ENCODE measurements around the gene DNPEP. TPM values are rescaled to one million over a fixed set of nuclear protein-coding genes. Genes with fewer than 3 reads are reported as not detected.

DNPEP gene
- total and polyA plus RNA-seq, 2 of the 8 experiments (the other 6 are each of a cell fraction or from before 2014, with no cell fraction given) = 59.8 to 109 TPM

- TF ChIP-seq CHD7 (IDR thresholded peaks at IDR 0.05; ENCODE audit: insufficient replicate concordance, low read length) (no peak), NRF1 (IDR thresholded peaks at IDR 0.05; ENCODE audit: low read depth, low read length) (no peak), SP4 (IDR thresholded peaks at IDR 0.05; ENCODE audit: low read length) (no peak), KDM4A (IDR thresholded peaks at IDR 0.05; ENCODE audit: low read depth, low read length, severe bottlenecking) (no peak), JUND (IDR thresholded peaks at IDR 0.05; ENCODE audit: low read length) (no peak), SAP30 (IDR thresholded peaks at IDR 0.05; ENCODE audit: insufficient read depth, insufficient replicate concordance, low read length) (no peak)
Observed at GRCh38 chr2:219398721-219399363, 11.1 kb upstream of the DNPEP start (continued).

Data from H1 (cell line).